ENCODE data around the gene ITK. TPM values are rescaled to one million over a fixed set of nuclear protein-coding genes. Genes with fewer than 3 reads are reported as not detected.

Gene ITK
- total RNA-seq, 4 donors from 2014 or later, result 0.12 to 2.2 (median 0.35) TPM

DNA sequence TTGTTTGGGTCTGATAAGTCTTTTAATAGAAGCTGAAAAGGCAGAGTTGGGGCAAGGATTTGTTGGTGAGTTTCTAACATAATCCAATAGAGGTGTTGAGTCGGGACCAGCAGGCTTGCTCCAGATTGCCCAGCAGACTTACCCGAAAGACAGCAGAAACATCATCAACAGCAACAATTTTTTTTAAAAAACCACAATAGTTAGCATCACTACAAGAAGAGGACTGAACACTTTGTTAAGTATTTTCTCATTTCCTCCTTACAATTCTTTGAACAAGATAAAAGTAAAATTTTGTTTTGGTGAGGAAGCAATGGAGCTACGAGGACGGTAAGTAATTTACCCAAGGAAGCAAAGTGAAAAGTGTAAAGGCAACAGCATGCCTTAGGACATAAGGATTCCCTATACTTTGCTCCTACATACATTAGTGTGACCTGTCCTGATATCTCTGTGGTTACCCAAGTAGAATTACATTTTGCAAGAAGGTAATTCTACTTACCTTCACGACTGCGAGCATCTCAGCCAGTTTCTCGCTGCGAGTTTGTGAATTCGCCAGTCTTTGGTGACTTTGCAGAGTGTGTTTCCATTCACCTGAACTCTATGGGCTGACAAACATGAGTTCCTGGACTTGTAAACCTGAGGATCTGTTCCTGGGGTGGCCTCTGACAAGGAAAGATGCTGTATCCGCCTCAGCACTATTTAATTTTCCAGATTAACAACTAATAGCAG is 13.2 kb downstream of the ITK start:
- no peak for ATAC-seq
- no peaks in the 10 kb centered on the region for H3K9me3 ChIP-seq
- no peak for TF ChIP-seq POLR2A (IDR thresholded peaks at IDR 0.05)
- TF ChIP-seq, protein P1, sequence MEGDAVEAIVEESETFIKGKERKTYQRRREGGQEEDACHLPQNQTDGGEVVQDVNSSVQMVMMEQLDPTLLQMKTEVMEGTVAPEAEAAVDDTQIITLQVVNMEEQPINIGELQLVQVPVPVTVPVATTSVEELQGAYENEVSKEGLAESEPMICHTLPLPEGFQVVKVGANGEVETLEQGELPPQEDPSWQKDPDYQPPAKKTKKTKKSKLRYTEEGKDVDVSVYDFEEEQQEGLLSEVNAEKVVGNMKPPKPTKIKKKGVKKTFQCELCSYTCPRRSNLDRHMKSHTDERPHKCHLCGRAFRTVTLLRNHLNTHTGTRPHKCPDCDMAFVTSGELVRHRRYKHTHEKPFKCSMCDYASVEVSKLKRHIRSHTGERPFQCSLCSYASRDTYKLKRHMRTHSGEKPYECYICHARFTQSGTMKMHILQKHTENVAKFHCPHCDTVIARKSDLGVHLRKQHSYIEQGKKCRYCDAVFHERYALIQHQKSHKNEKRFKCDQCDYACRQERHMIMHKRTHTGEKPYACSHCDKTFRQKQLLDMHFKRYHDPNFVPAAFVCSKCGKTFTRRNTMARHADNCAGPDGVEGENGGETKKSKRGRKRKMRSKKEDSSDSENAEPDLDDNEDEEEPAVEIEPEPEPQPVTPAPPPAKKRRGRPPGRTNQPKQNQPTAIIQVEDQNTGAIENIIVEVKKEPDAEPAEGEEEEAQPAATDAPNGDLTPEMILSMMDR (IDR thresholded peaks at IDR 0.05 in 4 of 5, conservative IDR thresholded peaks at IDR 0.05 in 1 of 5), result no peak
- in situ Hi-C loops (cut with MboI; ENCODE audit: low sequenced_read_pairs in 4 of 4) (no loop called here), intact Hi-C loops (cut with DNase I; ENCODE audit: low total_unique reads) (loop anchor here (1.0 kb wide), 1 partner anchor 24 kb away; no protein-coding TSS in a partner anchor)
- H3K27me3 ChIP-seq, result no peaks in the 10 kb centered on the region
- H3K4me1 ChIP-seq, result peaks cover 0 to 6% of the 10 kb centered on the region in 2 donors
- no peaks in the 10 kb centered on the region for H3K36me3 ChIP-seq
- H3K4me3 ChIP-seq, result no peak overlapping the region
- H3K27ac ChIP-seq, result no peak overlapping the region
- DNase-seq, result no peak

GRCh38 chr5:157196045-157196444 is 15.4 kb downstream of the ITK start:
- TF ChIP-seq POLR2A (IDR thresholded peaks at IDR 0.05), result no peak
- TF ChIP-seq, protein P1 (IDR thresholded peaks at IDR 0.05 in 4 of 5, conservative IDR thresholded peaks at IDR 0.05 in 1 of 5), result no peak
- DNase-seq (no peak), ATAC-seq (no peak)
- in situ Hi-C loops (cut with MboI; ENCODE audit: low sequenced_read_pairs in 4 of 4), result no loop called here
- H3K27ac ChIP-seq, result no peak overlapping the region
- H3K9me3 ChIP-seq, result no peaks in the 10 kb centered on the region
- H3K27me3 ChIP-seq, result no peaks in the 10 kb centered on the region
- H3K36me3 ChIP-seq, result no peaks in the 10 kb centered on the region
- H3K4me3 ChIP-seq, result no peak overlapping the region
- peaks cover 0 to 6% of the 10 kb centered on the region in 2 donors for H3K4me1 ChIP-seq
- intact Hi-C loops (cut with DNase I; ENCODE audit: low total_unique reads), result no loop called here

DNA sequence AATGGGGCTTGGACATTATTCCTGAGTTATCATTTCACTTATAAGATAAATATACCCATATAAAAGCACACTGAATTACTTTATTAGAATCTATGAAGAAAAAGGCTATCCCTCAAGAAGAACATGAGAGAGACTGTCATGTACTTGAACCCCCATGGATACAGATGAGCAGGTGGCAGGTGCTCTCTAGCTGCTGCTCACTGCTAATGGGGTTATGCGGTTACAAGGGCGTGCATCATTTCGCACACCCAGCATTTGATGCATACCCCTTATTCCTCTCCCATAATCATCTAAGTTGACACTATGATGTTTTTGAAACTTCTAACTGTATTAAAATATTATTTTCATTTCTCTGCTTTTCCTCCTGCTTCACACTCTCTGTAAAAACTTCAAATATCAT is 16.4 kb downstream of the ITK start:
- Histone ChIP-seq H3K27ac (no peak overlapping the region), H3K36me3 (no peaks in the 10 kb centered on the region), H3K9me3 (no peaks in the 10 kb centered on the region), H3K27me3 (no peaks in the 10 kb centered on the region), H3K4me3 (no peak overlapping the region), H3K4me1 (peaks cover 0 to 6% of the 10 kb centered on the region in 2 donors)
- no peak for ATAC-seq
- TF ChIP-seq, protein P1 (IDR thresholded peaks at IDR 0.05 in 4 of 5, conservative IDR thresholded peaks at IDR 0.05 in 1 of 5), result no peak
- TF ChIP-seq POLR2A (IDR thresholded peaks at IDR 0.05), result no peak
- DNase-seq, result no peak
- in situ Hi-C loops (cut with MboI; ENCODE audit: low sequenced_read_pairs in 4 of 4) (no loop called here), intact Hi-C loops (cut with DNase I; ENCODE audit: low total_unique reads) (no loop called here)

DNA sequence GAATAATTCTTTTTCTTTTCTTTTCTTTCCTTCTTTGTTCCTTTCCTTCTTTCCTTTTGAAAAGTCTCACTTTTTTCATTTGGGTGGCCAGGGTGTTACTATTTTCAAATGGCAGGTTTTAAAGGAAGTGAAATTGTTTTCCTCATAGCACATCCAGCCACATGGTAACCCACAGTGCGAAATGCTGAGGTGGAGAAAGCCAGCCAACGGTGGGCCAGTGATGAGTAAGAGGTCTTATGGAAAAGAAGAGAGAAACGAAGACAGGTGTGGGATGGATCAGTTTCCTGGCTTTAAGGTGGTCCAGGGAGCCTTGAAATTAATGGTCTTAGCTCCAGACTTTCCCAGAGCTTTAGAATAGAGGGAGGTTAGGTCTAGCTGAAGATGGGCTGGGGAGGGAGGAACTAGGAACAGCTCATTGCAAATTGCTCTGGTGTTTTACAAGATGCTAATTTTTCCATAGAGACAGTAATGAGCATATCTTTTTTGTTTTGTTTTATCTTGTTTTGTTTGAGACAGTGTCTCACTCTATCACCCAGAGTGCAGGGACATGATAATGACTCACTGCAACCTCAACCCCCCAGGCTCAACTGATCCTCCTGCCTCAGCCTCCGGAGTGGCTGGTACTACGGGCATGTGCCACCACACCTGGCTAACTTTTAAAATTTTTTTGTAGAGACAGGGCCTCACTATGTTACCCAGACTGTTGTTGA is 17.8 kb downstream of the ITK start:
- in situ Hi-C loops (cut with MboI; ENCODE audit: low sequenced_read_pairs in 4 of 4), result no loop called here
- TF ChIP-seq, protein P1 (IDR thresholded peaks at IDR 0.05 in 4 of 5, conservative IDR thresholded peaks at IDR 0.05 in 1 of 5), result no peak
- TF ChIP-seq POLR2A (IDR thresholded peaks at IDR 0.05), result no peak
- Histone ChIP-seq H3K4me1 (peaks cover 0 to 6% of the 10 kb centered on the region in 2 donors), H3K9me3 (no peaks in the 10 kb centered on the region), H3K27me3 (no peaks in the 10 kb centered on the region), H3K36me3 (no peaks in the 10 kb centered on the region), H3K27ac (no peak overlapping the region), H3K4me3 (no peak overlapping the region)
- no peak for ATAC-seq
- DNase-seq, result no peak
- intact Hi-C loops (cut with DNase I; ENCODE audit: low total_unique reads), result no loop called here
